OCI-LY1 (cell line): Measurements from ENCODE around the gene VAV2.

Experiments used
- EZH2 ChIP-seq: fragments of 200-600 bp; sonication (generic), shearing (Covaris generic); IDR thresholded peaks from 2 replicates; pipeline ENCODE4 v1.8.0; 2017; ENCODE audit warnings: borderline replicate concordance, mixed run types, mild to moderate bottlenecking, antibody characterized with exemption, low read length, moderate library complexity, mixed read lengths
- TF ChIP-seq, protein P1 (sequence below): fragments of 200-600 bp; sonication (generic), shearing (Covaris generic); IDR thresholded peaks from 2 replicates; pipeline ENCODE4 v1.5.1; 2017; ENCODE audit warnings: mild to moderate bottlenecking, antibody characterized with exemption, low read length, moderate library complexity, mixed read lengths

DNA sequence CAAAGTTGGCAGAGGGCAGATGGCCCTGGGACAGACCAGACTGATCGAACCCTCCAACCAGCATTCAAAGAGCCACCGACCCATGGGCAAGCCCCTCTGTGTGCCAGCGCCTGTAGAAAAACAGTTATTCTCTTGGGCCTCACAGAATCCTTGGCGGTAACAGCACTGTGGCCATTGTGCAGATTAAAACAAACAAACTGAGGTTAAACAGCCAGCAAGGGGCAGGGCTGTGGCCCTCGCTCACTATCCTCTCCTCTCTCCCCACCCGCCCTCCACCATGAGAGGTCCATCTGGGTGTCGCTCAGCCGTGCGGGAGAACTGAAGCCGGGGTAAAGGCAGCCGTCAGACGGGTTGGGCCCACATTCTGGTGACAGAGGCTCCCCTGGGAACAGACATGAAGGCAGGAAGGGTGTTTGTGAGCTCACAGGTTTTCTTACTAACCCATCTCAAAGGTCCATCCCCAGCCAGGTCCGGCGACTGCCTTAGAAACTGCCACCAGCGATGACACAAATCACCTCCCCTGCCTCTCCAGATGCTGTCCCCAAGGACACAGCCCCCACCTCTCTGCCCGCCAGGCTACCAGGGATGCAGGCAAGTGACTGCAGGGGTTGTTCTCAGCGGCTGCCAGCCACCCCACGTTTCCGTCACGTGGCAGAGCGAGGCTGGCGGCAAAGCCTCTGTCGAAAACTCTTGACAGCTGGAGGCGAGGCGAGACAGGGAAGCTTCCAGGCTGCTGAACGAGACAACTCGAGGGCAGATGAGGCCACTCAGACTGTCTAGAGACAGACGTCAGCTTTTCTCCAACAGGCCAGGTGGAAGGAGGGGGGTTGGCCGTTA is 178.2 kb downstream of the VAV2 start:
- TF ChIP-seq, protein P1, sequence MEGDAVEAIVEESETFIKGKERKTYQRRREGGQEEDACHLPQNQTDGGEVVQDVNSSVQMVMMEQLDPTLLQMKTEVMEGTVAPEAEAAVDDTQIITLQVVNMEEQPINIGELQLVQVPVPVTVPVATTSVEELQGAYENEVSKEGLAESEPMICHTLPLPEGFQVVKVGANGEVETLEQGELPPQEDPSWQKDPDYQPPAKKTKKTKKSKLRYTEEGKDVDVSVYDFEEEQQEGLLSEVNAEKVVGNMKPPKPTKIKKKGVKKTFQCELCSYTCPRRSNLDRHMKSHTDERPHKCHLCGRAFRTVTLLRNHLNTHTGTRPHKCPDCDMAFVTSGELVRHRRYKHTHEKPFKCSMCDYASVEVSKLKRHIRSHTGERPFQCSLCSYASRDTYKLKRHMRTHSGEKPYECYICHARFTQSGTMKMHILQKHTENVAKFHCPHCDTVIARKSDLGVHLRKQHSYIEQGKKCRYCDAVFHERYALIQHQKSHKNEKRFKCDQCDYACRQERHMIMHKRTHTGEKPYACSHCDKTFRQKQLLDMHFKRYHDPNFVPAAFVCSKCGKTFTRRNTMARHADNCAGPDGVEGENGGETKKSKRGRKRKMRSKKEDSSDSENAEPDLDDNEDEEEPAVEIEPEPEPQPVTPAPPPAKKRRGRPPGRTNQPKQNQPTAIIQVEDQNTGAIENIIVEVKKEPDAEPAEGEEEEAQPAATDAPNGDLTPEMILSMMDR: no peak
- TF ChIP-seq EZH2: no peak
